GM10847 (cell line): Measurements from ENCODE around the gene NTN5.

Experiments
- POLR2A ChIP-seq: IDR thresholded peaks from 2 replicates; pipeline ENCODE4 v1.6.1; 2011; ENCODE audit not compliant: insufficient read length; ENCODE audit errors: extremely low read depth

The NTN5 gene

GRCh38 chr19:48630296-48631063, 42.3 kb downstream of the NTN5 start:
- no peak for TF ChIP-seq POLR2A

GRCh38 chr19:48629599-48630295, 43.1 kb downstream of the NTN5 start:
- TF ChIP-seq POLR2A, result no peak

- TF ChIP-seq POLR2A, result no peak
These were observed 43.6 kb downstream of the NTN5 start for GRCh38 chr19:48629297-48629598.

GRCh38 chr19:48628486-48629296, 44.1 kb downstream of the NTN5 start:
- TF ChIP-seq POLR2A, result no peak

- no peak for TF ChIP-seq POLR2A
These were observed 44.9 kb downstream of the NTN5 start for GRCh38 chr19:48627865-48628314.

GRCh38 chr19:48627201-48627864, 45.5 kb downstream of the NTN5 start:
- TF ChIP-seq POLR2A, result no peak

GRCh38 chr19:48625891-48626327, 46.9 kb downstream of the NTN5 start:
- no peak for TF ChIP-seq POLR2A

GRCh38 chr19:48624791-48625723, 47.8 kb downstream of the NTN5 start:
- TF ChIP-seq POLR2A, result no peak

GRCh38 chr19:48624067-48624594, 48.7 kb downstream of the NTN5 start:
- TF ChIP-seq POLR2A, result no peak

- no peak for TF ChIP-seq POLR2A
These were observed 49.2 kb downstream of the NTN5 start for GRCh38 chr19:48623556-48624066.

- TF ChIP-seq POLR2A, result no peak
These were observed 52.9 kb downstream of the NTN5 start for GRCh38 chr19:48619692-48620585.

GRCh38 chr19:48618916-48619691, 53.7 kb downstream of the NTN5 start, which contains the start of the genes RPL18 and SPHK2:
Gene RPL18, minus strand, starts transcription at chr19:48619178. Its CDS starts 35 bp downstream, at chr19:48619143.
Gene SPHK2, plus strand, starts transcription at chr19:48619506. Its CDS starts 1,009 bp downstream, at chr19:48620515.
- TF ChIP-seq POLR2A, result peak; percentile 99
